Measurements from ENCODE around the gene CA10. TPM values are rescaled to one million over a fixed set of nuclear protein-coding genes. Genes with fewer than 3 reads are reported as not detected.

Gene CA10
- polyA plus RNA-seq, 1 donor from 2014 or later = 6.2 TPM

- H3K9me3 ChIP-seq (ENCODE audit: low read length) = no peaks in the 10 kb centered on the region
- no peak overlapping the region for H3K4me2 ChIP-seq (ENCODE audit: low read length)
- no peaks in the 10 kb centered on the region for H3K9me2 ChIP-seq (ENCODE audit: insufficient read depth, low read length)
- no peaks in the 10 kb centered on the region for H3K27me3 ChIP-seq (ENCODE audit: insufficient read depth, low read depth, low read length)
- H3K36me3 ChIP-seq (ENCODE audit: insufficient read depth, low read length) = no peaks in the 10 kb centered on the region
- H4K20me1 ChIP-seq (ENCODE audit: insufficient read depth) = no peaks in the 10 kb centered on the region
- no peak overlapping the region for H3K4me3 ChIP-seq (ENCODE audit: low read length)
- no peak for TF ChIP-seq EZH2 (IDR thresholded peaks at IDR 0.05; ENCODE audit: borderline replicate concordance, insufficient read depth, low read length, poor library complexity, severe bottlenecking)
- TF ChIP-seq MXI1 (conservative IDR thresholded peaks at IDR 0.05; ENCODE audit: poor library complexity, severe bottlenecking) = no peak
- no peak for TF ChIP-seq RAD21 (conservative IDR thresholded peaks at IDR 0.05)
- no peak for TF ChIP-seq EP300 (conservative IDR thresholded peaks at IDR 0.05; ENCODE audit: poor library complexity, severe bottlenecking)
- TF ChIP-seq TAF1 (IDR thresholded peaks at IDR 0.05; ENCODE audit: low read depth) = no peak
- no peak for TF ChIP-seq SMC3 (conservative IDR thresholded peaks at IDR 0.05; ENCODE audit: poor library complexity)
- TF ChIP-seq POLR2AphosphoS5 (IDR thresholded peaks at IDR 0.05) = no peak
- no peak for TF ChIP-seq CTCF (IDR thresholded peaks at IDR 0.05; ENCODE audit: poor library complexity, severe bottlenecking)
- no peak for TF ChIP-seq REST (IDR thresholded peaks at IDR 0.05; ENCODE audit: borderline replicate concordance)
- H2AFZ ChIP-seq (ENCODE audit: low read depth, low read length) = no peak overlapping the region
- H3F3A ChIP-seq (ENCODE audit: insufficient read depth, low read length, poor library complexity, severe bottlenecking) = no peaks in the 10 kb centered on the region
- H3K27ac ChIP-seq (ENCODE audit: low read length) = no peak overlapping the region
- H3K79me2 ChIP-seq (replicated peaks; ENCODE audit: insufficient read depth, low read length) = no peaks in the 10 kb centered on the region
- no peak overlapping the region for H3K9ac ChIP-seq (ENCODE audit: low read length)
Measured at GRCh38 chr17:51617986-51618385, 540.5 kb downstream of the CA10 start.

- H3K9ac ChIP-seq (ENCODE audit: low read length) = no peak overlapping the region
- no peaks in the 10 kb centered on the region for H4K20me1 ChIP-seq (ENCODE audit: insufficient read depth)
- H3F3A ChIP-seq (ENCODE audit: insufficient read depth, low read length, poor library complexity, severe bottlenecking) = no peaks in the 10 kb centered on the region
- H3K9me2 ChIP-seq (ENCODE audit: insufficient read depth, low read length) = no peaks in the 10 kb centered on the region
- H3K27ac ChIP-seq (ENCODE audit: low read length) = no peak overlapping the region
- no peaks in the 10 kb centered on the region for H3K9me3 ChIP-seq (ENCODE audit: low read length)
- TF ChIP-seq EP300 (conservative IDR thresholded peaks at IDR 0.05; ENCODE audit: poor library complexity, severe bottlenecking) (no peak), EZH2 (IDR thresholded peaks at IDR 0.05; ENCODE audit: borderline replicate concordance, insufficient read depth, low read length, poor library complexity, severe bottlenecking) (no peak), POLR2AphosphoS5 (IDR thresholded peaks at IDR 0.05) (no peak), RAD21 (conservative IDR thresholded peaks at IDR 0.05) (no peak), CTCF (IDR thresholded peaks at IDR 0.05; ENCODE audit: poor library complexity, severe bottlenecking) (no peak), REST (IDR thresholded peaks at IDR 0.05; ENCODE audit: borderline replicate concordance) (no peak), MXI1 (conservative IDR thresholded peaks at IDR 0.05; ENCODE audit: poor library complexity, severe bottlenecking) (no peak), SMC3 (conservative IDR thresholded peaks at IDR 0.05; ENCODE audit: poor library complexity) (no peak)
- H3K79me2 ChIP-seq (replicated peaks; ENCODE audit: insufficient read depth, low read length) = no peaks in the 10 kb centered on the region
- H2AFZ ChIP-seq (ENCODE audit: low read depth, low read length) = no peak overlapping the region
- H3K4me2 ChIP-seq (ENCODE audit: low read length) = no peak overlapping the region
- H3K4me3 ChIP-seq (ENCODE audit: low read length) = no peak overlapping the region
- H3K36me3 ChIP-seq (ENCODE audit: insufficient read depth, low read length) = no peaks in the 10 kb centered on the region
- no peaks in the 10 kb centered on the region for H3K27me3 ChIP-seq (ENCODE audit: insufficient read depth, low read depth, low read length)
Measured at GRCh38 chr17:51613255-51613654, 545.3 kb downstream of the CA10 start.
